WTC11 (cell line): Measurements from ENCODE around the gene MORC2.

ENCODE experiments used
- TF ChIP-seq, protein P1 (sequence below): fragments of 200-600 bp; IDR thresholded peaks from 2 replicates; pipeline ENCODE4 v1.8.0; 2022; ENCODE audit warnings: antibody characterized with exemption
- TF ChIP-seq, protein P2 (sequence below): sonication (generic); formaldehyde crosslinking; IDR thresholded peaks from 2 replicates; pipeline ENCODE4 v1.8.1; 2022; ENCODE audit warnings: low read depth, mild to moderate bottlenecking, moderate library complexity, missing genetic modification reagents, borderline replicate concordance

- TF ChIP-seq, protein P1, sequence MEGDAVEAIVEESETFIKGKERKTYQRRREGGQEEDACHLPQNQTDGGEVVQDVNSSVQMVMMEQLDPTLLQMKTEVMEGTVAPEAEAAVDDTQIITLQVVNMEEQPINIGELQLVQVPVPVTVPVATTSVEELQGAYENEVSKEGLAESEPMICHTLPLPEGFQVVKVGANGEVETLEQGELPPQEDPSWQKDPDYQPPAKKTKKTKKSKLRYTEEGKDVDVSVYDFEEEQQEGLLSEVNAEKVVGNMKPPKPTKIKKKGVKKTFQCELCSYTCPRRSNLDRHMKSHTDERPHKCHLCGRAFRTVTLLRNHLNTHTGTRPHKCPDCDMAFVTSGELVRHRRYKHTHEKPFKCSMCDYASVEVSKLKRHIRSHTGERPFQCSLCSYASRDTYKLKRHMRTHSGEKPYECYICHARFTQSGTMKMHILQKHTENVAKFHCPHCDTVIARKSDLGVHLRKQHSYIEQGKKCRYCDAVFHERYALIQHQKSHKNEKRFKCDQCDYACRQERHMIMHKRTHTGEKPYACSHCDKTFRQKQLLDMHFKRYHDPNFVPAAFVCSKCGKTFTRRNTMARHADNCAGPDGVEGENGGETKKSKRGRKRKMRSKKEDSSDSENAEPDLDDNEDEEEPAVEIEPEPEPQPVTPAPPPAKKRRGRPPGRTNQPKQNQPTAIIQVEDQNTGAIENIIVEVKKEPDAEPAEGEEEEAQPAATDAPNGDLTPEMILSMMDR, result no peak
- TF ChIP-seq, protein P2, sequence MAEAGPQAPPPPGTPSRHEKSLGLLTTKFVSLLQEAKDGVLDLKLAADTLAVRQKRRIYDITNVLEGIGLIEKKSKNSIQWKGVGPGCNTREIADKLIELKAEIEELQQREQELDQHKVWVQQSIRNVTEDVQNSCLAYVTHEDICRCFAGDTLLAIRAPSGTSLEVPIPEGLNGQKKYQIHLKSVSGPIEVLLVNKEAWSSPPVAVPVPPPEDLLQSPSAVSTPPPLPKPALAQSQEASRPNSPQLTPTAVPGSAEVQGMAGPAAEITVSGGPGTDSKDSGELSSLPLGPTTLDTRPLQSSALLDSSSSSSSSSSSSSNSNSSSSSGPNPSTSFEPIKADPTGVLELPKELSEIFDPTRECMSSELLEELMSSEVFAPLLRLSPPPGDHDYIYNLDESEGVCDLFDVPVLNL, result no peak
Measured at GRCh38 chr22:30978304-30978962, 9.9 kb upstream of the MORC2 start.
